HL-60/S4 (cell line): Measurements from ENCODE around the gene HOXB8.

ENCODE experiments used
- in situ Hi-C: fragments of 300-500 bp; cut with MboI; formaldehyde crosslinking; loops from 2 replicates; pipeline ENCODE4 v1.14.3; 2022; ENCODE audit warnings: low sequenced_read_pairs

Gene HOXB8

DNA sequence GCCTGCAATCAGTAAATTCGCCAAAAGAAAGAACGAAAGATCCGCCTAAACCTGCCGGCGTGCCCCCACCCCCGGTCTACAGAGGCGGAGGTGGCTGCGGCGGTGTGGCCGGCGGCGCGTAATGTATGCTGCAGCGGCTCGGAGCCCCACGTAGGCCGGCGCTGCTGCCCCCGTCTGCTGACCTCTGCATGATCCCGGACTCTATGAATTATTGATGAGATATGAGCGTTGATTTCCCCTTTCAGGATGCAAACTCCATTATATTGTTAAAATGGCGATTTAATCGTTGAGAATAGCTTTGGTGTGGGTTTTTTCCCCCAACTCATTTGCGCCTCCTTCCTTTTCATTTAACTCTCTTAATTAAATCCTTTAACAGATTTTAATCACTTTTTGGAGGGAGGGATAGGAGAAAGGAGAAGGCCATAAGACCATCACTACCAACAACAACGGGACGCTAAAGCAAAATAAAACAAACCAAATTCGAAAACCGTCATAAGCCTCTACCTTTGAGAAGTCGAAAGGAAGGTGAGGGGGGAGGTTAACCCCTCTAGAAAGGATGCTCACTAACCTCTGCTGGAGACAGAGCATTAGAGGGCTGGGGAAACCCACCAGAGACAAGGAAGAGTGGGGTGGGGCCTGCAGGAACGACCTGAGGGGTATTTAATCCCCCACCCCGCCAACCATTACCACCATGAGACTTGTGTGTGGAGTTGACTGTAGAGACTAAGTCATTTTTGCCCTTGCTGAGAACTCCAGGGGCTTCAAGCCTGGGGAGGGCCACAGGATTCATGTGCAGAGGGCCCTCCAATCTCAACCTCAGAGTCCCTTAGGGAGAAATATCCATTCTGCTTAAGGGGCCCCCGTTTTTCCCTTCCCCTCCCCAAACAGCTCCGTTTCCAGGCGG, 28.5 kb downstream of the HOXB8 start:
- in situ Hi-C loops: no loop called here

DNA sequence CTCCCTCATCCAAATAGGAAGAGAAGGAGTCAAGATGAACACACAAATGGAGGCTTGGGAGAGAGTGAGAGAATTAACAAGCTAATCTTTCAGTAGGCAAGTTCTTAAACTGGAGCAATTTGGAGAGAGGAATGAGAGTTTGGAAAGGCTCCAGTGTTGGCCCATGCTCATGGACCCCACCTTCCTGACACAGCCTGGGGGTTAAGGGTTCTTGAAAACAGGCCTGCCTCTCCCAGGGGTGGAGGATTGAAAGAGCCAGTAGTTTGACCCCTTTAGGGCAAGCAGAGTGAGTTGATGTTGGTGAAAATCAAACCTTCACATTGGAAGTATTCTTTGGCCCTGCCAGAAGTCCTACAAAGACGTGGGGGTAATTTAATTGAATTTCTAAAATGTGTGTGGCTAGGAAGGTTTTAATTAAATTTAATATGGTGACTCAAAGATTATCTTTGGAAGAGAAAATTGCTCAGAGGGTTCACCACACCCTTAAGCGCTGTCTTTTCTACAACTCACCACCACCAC, 30.8 kb downstream of the HOXB8 start:
- in situ Hi-C loops: no loop called here

DNA sequence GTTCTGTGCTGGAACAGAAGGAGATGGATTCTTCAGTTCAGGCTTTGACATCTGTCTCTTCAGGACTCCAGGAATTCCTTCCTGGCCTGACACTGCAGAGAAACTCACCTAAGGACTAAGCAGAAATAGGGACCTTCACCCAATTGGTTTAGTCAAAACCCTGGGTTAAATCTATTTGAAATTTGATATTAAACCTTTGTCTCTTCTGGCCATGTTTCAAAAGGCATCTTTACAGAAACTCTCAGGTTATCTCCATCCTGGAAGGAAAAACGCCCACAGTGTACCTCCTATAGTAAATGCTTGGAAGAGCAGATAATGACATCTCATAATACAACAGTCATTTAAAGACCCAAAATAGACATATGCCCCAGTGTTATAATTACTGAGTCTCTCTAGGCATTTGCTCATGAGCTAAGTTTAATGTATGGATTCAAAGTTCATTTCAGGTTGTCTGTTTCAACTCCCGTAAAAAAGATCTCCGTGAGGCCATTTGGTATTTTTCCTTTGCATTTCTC, 31.3 kb downstream of the HOXB8 start:
- in situ Hi-C loops: no loop called here

DNA sequence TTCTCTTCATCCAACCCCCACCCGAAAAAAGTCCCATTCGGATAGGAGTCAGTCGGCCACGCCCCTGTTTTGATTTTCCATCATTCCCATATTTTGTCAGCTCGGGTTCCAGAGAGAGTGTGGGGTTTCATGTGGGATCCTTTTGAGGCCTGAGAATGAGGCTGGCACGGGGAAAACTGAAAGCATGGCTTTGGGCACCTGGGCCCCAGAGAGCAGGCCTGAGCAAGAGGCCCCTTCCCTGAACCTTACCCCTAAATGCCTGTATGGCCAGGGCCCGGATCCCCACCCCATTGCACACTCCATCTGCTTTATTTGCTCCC, 32.4 kb downstream of the HOXB8 start:
- in situ Hi-C loops: no loop called here

DNA sequence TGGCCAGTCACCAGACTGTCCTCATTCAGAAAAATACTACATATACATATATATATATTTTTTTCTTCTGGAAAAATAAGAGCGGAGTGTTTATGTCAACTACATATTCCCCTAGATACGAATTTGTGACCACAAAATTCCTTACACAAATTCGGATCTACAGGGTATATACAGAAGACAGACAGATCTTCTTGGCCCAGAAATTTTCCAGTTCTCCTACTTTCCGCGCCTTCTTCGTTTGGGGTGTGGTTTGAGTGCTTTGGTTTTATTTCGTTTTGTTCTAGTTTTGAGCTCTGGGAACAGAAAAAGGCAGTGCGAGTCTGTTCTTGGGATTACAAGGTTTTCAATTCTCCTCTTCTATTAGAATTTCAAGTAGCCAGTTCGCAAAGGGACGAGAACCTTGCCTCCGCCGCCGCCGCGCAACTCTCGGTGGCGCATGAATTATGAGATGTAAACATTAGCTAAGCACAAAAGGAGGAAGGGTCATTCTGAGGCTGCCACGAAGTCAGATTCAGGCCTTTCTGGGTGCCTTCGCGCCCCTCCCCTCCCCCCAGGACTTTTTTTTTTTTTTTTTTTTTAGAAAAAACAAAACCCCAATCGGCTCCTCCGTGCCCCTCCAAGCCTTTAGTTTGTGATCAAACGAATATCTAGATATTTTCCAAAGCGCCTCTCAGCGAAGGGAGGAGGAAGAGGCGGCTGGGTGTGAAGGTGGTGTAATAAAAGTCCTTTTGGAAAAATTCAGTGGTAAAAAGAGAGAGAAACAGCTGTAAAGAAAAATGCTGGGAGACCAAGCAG, 35.1 kb downstream of the HOXB8 start:
- in situ Hi-C loops: no loop called here

DNA sequence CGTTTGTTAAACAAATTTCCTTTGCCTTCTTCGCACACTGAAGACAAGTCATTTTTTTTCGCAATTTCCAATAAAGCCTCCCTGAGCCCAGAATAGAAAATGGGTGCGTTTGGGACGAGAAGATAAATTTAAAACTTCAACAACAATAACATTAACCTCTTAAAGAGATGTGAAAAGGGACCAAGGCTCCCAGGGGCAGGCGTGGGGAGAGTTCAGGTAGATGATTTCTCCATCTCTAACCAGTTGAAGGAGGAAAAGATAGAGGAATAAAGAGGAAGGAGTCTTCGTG, 35.7 kb downstream of the HOXB8 start:
- in situ Hi-C loops: no loop called here

DNA sequence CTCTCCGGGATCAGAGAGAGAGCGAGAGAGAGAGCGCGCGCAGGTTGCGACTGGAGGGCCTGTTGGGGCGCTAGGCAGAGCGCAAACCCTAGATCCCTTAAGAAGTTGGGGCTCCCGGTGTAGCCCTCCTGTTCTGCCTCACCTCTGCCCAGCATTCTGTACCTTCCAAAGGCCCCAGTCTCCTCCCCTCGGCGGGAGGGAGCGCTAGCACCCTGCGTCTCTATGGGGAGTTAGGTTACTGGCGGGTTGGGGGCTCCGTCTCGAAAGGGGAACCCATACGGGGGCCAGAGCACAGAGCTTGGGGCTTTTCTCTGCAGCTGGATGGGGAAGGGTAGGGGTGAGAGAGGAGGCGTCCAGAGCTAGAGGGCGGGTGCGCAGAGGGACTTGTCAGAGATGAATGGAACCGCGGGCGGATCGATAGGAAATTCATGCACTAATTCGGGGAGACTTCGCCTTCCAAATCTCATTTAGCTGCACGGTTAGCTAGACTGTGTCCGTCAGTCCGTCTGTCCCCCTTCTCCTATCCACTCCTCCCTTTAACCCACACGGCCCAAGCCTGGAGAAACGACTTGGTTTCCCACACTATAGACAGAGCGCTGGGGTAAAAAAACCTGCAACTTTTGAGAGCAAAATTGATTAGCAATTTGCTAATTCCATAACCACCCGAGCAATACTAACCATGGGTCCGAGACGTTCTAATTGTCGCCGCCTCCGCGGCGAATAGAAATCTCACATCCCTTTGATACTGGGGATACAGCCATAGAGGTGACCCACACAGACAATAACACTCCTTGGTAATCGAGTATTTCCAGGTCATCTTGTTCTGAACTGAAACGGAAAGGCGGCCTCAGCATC, 36.2 kb downstream of the HOXB8 start:
- in situ Hi-C loops: no loop called here

DNA sequence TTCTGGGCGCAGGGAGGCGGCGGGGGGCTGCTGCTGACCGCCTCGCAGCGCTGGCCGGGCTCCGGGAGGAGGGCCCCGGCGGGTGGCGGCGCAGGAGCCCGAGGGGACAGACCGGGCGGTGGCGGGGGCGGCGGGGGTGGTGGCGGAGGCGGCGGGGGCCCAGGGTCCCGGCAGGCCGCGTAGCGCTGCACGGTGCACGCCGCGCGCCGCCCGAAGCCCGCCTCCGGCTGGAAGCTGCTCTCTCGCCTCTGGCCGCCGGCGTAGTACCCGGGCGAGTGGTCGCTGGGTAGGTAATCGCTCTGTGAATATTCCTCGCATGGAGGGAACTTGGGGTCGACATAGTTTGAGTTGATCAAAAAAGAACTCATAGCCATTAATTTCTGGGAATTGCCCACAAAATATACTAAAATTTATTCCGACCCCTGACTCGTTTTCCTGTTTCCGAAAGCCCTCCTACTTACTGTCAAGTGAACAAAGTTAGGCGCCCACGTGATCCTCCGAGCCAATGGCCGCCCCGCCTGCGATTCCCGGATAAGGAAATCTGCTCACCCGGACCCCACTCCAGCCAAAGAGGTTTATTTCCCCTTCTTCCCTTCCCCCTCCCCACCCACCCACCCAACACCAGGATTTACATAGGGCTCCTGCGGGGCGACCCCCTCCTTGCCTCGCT, 37.0 kb downstream of the HOXB8 start, which contains the start of gene HOXB4:
TSS of gene HOXB4 (minus strand) at position 405 of the 670 bp plus-strand sequence. CDS start at position 374, 31 bp downstream.
- in situ Hi-C loops: no loop called here

DNA sequence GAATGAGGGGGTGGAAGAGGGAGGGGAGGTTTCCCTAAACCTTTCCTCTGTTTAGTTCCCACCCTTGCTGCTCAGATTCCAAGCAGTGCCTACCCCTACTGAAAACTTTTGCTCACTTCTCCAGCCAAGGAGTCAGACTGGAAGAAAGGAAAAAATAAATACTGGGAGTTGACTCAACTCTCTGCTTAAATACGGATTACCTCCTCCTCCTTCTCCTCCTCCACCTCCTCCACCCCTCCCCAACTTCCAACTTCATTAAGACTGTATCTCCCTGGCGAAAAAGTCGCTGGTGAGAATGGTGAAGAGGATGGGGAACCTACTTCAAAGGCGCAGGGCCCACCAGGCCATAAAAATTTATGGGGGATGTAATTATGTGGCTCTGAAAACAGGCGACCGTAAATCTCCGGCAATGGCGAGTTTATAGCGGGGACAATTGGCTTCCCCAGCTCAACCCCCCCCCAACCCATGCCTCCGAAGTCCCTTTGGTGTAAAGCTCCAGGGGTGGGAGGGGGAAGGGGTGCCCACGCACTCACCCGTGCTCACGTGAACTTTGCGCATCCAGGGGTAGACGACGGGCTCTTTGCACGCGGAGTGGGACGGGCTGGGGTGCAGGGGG, 37.7 kb downstream of the HOXB8 start:
- in situ Hi-C loops: no loop called here

DNA sequence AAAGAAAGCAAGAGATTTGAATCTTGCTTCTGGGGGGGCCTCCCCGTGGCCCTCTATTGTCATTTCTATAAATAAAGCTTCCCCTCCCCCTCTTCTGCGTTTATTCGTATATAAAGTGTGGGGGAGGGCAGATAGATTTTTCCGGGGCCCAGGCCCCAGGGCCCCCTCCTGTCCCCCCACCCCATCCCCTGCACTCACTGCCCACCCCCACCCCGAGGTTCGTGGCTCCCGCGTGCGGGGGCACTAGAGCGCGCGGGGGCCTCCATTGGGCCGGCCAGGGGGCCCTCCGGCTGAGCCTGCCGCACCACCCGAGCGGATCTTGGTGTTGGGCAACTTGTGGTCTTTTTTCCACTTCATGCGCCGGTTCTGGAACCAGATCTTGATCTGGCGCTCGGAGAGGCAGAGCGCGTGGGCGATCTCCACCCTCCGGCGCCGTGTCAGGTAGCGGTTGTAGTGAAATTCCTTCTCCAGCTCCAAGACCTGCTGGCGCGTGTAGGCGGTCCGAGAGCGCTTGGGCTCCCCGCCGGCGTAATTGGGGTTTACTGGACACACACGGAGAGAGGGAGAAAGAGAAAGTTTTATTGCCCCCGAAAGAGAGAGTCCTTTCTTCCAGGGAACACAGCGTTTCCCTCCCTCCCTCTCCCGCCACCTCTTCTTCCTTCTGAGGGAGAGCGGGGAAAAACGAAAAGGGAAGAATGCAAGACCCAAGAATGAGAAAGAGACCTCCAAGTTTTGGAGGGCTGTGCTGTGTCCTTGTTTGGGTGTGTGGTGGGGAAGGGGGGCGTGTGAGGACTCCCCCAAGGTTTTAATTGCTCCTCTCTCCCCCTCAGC, 38.4 kb downstream of the HOXB8 start:
- in situ Hi-C loops: no loop called here

DNA sequence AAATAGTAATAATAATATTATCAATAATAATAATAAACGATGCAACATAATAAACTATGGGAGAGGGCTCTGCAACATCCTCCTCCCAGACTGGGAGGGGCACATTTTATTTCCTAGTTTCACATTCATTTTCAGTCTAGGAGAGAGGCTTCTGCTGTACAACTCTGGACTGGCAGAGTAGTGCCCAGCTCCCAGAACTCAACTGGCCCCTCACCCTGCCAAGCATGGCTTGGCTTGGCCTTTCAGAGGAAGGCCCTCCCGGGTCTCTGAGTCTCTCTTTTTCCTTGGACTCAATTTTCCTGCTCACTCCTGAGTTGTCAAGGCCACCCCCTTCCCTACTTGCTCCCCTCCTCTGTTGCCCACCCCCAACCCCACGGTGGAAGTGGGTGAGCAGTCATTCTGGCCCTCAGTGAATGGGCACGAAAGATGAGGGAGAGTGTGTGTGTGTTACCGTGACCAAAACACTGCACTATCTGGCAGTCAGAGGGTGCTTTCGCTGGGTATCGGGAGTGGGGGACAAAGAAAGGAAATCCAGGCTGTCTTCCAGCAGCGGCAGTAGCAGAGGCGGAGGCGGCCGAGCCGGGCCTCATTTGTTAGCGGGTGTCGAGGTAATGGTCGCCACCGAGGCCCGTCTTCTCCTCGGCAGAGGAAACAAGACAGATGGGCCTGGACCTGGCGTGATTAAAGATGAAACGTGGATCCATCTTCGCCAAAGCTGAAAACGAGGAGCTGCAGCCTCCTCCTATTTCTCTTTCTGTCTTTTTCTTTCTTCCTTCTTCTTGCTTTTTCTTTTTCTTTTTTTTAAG, 39.2 kb downstream of the HOXB8 start:
- in situ Hi-C loops: no loop called here

DNA sequence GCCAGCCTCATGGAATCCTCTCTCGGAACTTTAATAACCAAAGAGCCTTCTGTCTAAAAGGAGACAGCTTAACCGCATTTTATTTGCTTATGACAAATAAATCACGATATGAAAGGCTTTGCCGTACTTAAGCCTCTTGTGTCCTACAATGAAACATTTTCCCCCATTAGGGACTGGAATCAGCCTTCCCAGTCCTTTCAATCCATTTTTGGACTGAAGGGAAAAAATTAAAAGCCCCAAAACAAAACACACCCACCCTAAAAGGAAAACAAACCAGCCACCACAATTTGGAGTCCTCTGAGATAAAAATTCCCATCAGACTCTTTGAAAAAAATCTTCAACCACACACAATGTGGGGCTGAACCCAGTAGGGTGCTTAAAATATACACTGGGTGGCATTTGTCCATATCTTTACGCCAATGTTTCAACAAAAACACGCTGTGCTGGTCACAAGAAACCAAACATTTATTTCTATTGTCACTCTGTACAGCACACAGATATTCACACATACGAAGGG, 40.0 kb downstream of the HOXB8 start:
- in situ Hi-C loops: no loop called here

DNA sequence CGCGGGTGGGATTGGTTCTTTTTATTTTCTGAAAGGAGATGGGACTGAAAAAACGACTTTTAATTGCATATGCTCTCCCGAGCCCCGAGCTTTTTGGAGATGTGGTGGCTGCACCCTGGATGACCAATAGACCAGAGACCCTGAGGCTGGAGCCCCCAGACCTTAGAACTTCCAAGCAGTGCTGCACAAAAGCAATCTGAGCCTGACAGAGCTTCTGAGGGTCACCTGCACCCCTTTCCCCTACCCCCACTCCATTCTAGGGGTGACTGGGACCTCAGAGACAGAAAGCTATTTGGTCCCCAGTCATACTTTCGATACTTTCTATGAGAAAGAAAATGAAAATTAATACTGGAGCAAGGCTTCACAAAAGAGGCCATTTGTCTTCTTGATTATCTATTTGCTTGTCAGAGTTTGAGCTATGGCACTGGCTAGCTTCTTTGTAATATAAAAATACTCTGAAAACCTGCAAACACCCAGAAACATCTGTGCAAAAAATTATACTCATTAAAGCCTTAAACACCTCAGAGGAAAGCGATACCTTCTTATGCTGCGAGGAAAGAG, 40.5 kb downstream of the HOXB8 start:
- in situ Hi-C loops: no loop called here

DNA sequence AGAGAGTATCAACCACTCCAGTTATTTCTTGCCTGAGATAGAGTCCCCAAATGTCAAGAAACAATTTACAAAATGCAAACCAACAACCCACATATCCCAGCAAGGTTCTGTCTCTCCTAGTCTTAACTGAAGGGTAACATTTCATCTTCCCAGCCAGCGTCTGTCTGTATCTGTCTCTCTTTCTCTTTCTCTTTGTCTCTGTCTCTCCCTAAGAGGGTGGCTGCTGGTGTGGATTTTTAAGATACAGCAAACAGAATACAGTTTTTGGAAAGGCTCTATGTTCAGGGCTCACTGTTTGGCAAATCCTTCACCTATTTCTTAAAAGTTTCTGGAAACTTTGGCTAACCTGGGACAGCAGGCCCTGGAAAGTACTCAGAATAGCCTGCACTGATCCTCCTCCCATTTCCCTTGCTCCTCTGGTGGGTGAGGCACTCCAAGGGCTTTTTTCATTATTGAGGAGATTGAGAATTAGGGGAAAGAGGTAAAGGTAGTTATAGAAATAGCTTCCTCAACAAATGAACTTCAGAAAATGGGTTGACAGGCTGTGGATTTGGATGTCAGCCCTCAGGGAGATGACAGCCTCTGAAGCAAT, 43.2 kb downstream of the HOXB8 start:
- in situ Hi-C loops: no loop called here

DNA sequence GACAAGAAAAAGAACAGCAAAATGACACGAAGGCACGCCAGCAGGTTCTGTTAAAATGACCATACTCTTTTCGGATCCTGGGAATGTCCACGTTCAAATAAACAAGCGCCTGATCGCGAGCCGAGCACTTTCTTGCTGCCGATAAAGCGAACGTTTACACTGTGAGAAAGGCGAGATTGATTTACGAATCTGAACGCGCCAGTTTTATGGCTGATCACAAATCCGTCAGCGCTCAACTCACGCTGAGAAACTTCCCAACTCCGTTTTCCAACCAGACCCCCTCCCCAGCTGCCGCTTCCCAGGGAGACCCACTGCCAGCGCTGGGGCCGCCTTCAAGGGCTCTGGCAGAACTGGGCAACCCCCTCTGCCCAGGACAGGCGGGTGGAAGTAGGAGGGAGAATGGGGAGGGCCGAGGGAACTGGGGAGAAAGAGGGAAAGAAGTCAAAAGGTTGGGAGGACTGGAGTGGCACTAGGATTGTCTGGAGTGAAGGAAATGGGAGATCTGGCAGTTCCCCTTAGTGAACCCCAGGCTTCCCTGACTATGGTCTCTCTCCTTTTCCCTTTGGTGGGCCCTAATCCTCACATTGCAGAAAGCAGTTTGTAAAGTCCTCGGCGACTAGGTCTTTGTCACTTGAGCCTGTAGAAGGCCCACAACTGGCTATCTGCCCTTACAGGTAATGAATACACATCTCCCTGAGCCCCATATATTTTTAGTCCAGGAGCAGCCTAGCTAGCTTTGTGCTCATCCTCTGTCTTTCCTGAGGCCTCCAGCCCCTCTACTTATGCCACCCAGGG, 43.9 kb downstream of the HOXB8 start:
- in situ Hi-C loops: no loop called here

DNA sequence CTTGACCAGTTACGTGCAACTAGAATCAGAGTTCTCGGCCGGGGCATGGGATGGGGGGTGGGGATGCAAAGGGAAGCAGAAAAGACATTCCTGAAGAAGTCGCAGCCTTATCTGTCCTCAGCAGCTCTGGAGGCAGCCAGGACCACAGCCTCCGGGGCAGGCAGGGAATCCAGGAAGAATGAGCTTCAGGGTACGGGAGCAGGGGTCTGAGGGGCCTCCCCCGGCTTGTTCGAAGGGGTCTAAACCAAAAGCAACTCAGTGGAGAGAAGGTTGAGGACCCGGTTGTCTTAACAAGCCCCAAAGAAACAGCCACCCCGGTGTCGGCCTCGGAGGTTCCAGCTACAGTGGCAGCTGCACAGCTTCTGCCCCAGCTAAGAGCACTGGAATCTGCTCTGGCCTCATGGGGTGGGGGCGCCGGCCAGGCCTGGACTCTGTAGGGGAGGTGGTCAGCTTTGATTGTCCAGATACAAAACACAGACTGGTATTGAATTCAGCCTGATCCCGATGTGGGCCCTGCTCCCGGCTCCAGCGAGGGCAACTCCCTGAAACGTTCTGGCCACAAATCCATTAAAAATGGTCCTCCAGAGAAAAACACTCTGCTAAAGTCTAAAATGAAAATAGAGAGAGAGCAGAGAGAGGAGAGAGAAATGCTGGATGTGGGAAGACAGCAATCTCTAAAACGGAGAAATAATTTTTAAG, 44.6 kb downstream of the HOXB8 start:
- in situ Hi-C loops: no loop called here
